Peyer's patch (tissue), 4 donors: ENCODE data around the gene RRAD.

ENCODE experiments used
- CTCF ChIP-seq, 6 experiments: fragments of 450-650 bp in 4 of 6; fragments of 200-600 bp in 2 of 6; sonication (generic) in 1 of 6; IDR thresholded peaks; one replicate each; pipeline ENCODE4 v1.5.1; 2017 to 2019; ENCODE audit warnings: antibody characterized with exemption in 6 of 6, mild to moderate bottlenecking in 3 of 6, moderate library complexity in 1 of 6
- POLR2A ChIP-seq, 2 donors: fragments of 450-650 bp; IDR thresholded peaks; one replicate each; pipeline ENCODE4 v1.5.1; 2017; ENCODE audit warnings: antibody characterized with exemption in 2 of 2, mild to moderate bottlenecking in 2 of 2, moderate library complexity in 2 of 2

- TF ChIP-seq POLR2A (IDR thresholded peaks at IDR 0.05) (peak; percentile 97 to 98), CTCF (IDR thresholded peaks at IDR 0.05) (no peak)
Observed at GRCh38 chr16:66935314-66936011, 10.1 kb upstream of the RRAD start, which contains the start of gene CES2.
